Bronchial epithelial cell (primary cell): ENCODE data around the gene OR13H1. TPM values are rescaled to one million over a fixed set of nuclear protein-coding genes. Genes with fewer than 3 reads are reported as not detected.
"Not testable (repeated sequence)": the region's sequence is repeated elsewhere in the genome, so short reads cannot be mapped to it uniquely, and the experiment has no call there.

Source experiments
- DNase-seq: peaks from one replicate; pipeline ENCODE4 v3.0.0-alpha.2; 2010; ENCODE audit warnings: low read depth
- FAIRE-seq: peaks from 2 replicates; lab custom pipeline; 2011; peaks lifted over from hg19 to GRCh38; lab: Jason Lieb, UNC
- H3K27me3 ChIP-seq: 2 replicates; pipeline ENCODE4 v1.5.1; 2011; ENCODE audit warnings: low read length; ENCODE audit not compliant: control insufficient read depth, insufficient read depth
- H3K36me3 ChIP-seq: 2 replicates; pipeline ENCODE4 v1.5.1; 2011; ENCODE audit warnings: low read length; ENCODE audit not compliant: control insufficient read depth, insufficient read depth
- H3K4me3 ChIP-seq: 2 replicates; pipeline ENCODE4 v1.5.1; 2011; ENCODE audit warnings: mild to moderate bottlenecking, low read depth, low read length, control low read depth
- CTCF ChIP-seq: IDR thresholded peaks from 2 replicates; pipeline ENCODE4 v1.5.1; 2011; ENCODE audit warnings: mild to moderate bottlenecking, moderate library complexity, low read length, control low read depth, inconsistent platforms; ENCODE audit not compliant: insufficient read depth, severe bottlenecking
- total RNA-seq: library from RNA; depleted of rRNA; stranded (reverse); fragments of >200 nt; gene quantifications from 2 replicates; pipeline ENCODE4 v1.2.1, GENCODE V29; 2014

The OR13H1 gene, protein sequence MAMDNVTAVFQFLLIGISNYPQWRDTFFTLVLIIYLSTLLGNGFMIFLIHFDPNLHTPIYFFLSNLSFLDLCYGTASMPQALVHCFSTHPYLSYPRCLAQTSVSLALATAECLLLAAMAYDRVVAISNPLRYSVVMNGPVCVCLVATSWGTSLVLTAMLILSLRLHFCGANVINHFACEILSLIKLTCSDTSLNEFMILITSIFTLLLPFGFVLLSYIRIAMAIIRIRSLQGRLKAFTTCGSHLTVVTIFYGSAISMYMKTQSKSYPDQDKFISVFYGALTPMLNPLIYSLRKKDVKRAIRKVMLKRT
- total RNA-seq: not detected in 2 replicates

DNA sequence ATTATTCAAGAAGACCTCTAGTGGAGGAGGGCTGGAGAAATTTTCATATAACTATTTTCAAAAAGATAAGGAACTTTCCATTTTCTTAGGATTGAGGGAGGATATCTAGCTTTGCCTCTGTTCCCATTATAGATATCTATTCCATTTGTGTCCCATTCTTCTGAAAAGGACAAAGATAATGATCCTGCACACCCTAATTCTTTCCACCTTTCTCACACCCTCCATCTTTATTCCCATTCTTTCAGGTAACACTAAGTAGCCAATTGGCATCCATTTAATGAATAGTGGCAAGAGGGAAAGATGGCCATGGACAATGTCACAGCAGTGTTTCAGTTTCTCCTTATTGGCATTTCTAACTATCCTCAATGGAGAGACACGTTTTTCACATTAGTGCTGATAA is at the start of gene OR13H1:
Gene OR13H1 (plus strand): TSS at position 301 of the 400 bp plus-strand sequence. CDS start 0 bp downstream, at position 301.
- Histone ChIP-seq H3K4me3 (no peak within 1 kb of the TSS), H3K36me3 (no peaks in the 10 kb centered on the region), H3K27me3 (no peaks in the 10 kb centered on the region)
- FAIRE-seq: no peak
- TF ChIP-seq CTCF: no peak
- no peak for DNase-seq

GRCh38 chrX:131501556-131501955 is 42.3 kb upstream of the OR13H1 start:
- not testable (repeated sequence) for H3K4me3 ChIP-seq, DNase-seq, FAIRE-seq, H3K27me3 ChIP-seq, H3K36me3 ChIP-seq

DNA sequence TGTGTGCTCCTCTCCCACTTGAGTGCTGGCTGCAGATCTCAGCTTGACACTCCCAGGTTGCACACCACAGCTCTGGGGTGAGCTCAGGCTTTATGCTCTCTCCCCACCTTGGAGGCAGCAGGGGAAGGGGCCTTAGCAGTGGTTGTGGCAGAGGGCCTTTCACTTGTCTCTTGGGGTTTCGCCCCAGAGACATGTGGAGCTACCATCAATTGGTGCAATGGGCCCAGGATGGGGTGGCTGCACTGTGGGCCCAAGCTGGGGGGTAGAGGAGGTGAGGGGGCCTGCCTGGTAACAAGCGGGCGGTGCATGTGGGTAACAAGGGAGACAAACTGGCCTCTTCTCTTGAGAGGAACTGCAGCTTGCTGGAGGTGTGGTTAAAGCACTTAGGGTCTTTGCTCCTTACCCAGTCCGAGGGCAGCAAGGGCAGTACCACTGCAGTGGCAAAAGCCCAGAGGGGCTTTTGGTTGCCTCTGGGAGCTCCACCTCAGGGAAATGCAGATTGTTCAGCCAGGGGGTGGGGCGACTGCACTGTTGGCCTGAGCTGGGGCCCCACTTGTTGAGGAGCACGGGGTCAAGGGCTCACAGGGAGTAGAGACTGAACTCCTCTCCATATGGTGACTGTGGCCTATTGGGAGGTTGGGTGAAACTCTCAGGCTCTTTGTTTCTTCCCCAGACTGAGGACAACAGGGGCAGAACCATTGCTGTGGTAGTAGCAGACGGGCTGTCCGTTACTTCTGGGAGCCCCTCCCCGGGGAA is 30.5 kb upstream of the OR13H1 start:
- no peak for FAIRE-seq
- Histone ChIP-seq H3K4me3 (no peak overlapping the region), H3K27me3 (no peaks in the 10 kb centered on the region), H3K36me3 (no peaks in the 10 kb centered on the region)
- DNase-seq: no peak
- no peak for TF ChIP-seq CTCF

DNA sequence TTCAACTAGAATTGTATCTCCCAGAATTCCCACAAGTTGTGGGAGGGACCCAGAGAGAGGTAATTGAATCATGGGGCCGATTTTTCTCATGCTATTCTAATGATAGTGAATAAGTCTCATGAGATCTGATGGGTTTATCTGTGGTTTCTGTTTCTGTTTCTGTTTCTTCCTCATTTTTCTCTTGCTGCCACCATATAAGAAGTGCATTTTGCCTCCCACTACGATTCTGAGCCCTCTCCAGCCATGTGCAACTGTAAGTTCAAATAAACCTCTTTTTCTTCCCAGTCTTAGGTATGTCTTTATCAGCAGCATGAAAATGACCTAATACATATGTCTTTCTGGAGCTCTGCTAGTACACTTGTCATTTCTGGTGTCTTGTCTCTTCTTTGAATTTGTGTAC is 22.1 kb upstream of the OR13H1 start:
- TF ChIP-seq CTCF: no peak
- FAIRE-seq (no peak), DNase-seq (no peak)
- Histone ChIP-seq H3K36me3 (no peaks in the 10 kb centered on the region), H3K27me3 (no peaks in the 10 kb centered on the region), H3K4me3 (no peak overlapping the region)

- Histone ChIP-seq H3K27me3 (no peaks in the 10 kb centered on the region), H3K36me3 (no peaks in the 10 kb centered on the region), H3K4me3 (no peak overlapping the region)
- TF ChIP-seq CTCF: no peak
- FAIRE-seq: no peak
- no peak for DNase-seq
Observed at GRCh38 chrX:131544218-131544617, 344 bp downstream of the OR13H1 start.

- H3K36me3 ChIP-seq: no peaks in the 10 kb centered on the region
- DNase-seq: no peak
- H3K4me3 ChIP-seq: no peak overlapping the region
- no peak for TF ChIP-seq CTCF
- no peaks in the 10 kb centered on the region for H3K27me3 ChIP-seq
- FAIRE-seq: no peak
Observed at GRCh38 chrX:131549011-131549410, 5.1 kb downstream of the OR13H1 start.

GRCh38 chrX:131552453-131552852 is 8.6 kb downstream of the OR13H1 start:
- not testable (repeated sequence) for H3K36me3 ChIP-seq, H3K27me3 ChIP-seq, DNase-seq, FAIRE-seq, H3K4me3 ChIP-seq
